ENCODE data around the gene KCNQ5.

Gene KCNQ5

GRCh38 chr6:73123632-73124329, 501.9 kb downstream of the KCNQ5 start:
- Histone ChIP-seq H3K4me1 (no peaks in the 10 kb centered on the region), H4K20me1 (no peaks in the 10 kb centered on the region), H3K4me3 (no peak overlapping the region), H3K4me2 (no peak overlapping the region), H3K9me3 (replicated peaks in 1 of 11) (no peaks in the 10 kb centered on the region), H3K27ac (no peak overlapping the region), H3K36me3 (peaks cover 0 to 61% (median 50%) of the 10 kb centered on the region in 11 experiments; a peak in 19 of 22 replicates), H3K27me3 (no peaks in the 10 kb centered on the region), H3K9ac (no peak overlapping the region)
- no peak for TF ChIP-seq Cebpa-rat (IDR thresholded peaks at IDR 0.05)

- Histone ChIP-seq H3K36me3 (peaks cover 0 to 36% (median 18%) of the 10 kb centered on the region in 11 experiments; a peak in 18 of 22 replicates), H3K4me1 (peaks cover 0 to 17% (median 2%) of the 10 kb centered on the region in 10 experiments; a peak in 5 of 20 replicates), H3K4me2 (peak overlapping the region in 4 of 11 experiments; percentile 1 to 30 (median 10); a peak in 2 of 22 replicates), H3K27me3 (no peaks in the 10 kb centered on the region), H3K9me3 (replicated peaks in 1 of 11) (peaks cover 0 to 7% (median 0%) of the 10 kb centered on the region in 11 experiments; a peak in 2 of 22 replicates), H3K27ac (no peak overlapping the region), H3K9ac (no peak overlapping the region), H4K20me1 (no peaks in the 10 kb centered on the region), H3K4me3 (no peak overlapping the region)
- TF ChIP-seq Cebpa-rat (IDR thresholded peaks at IDR 0.05) = no peak
Measured at GRCh38 chr6:73129653-73130443, 508.0 kb downstream of the KCNQ5 start.

GRCh38 chr6:73131706-73132105, 509.8 kb downstream of the KCNQ5 start:
- Histone ChIP-seq H4K20me1 (no peaks in the 10 kb centered on the region), H3K27me3 (no peaks in the 10 kb centered on the region), H3K9ac (no peak overlapping the region), H3K4me2 (no peak overlapping the region), H3K9me3 (replicated peaks in 1 of 11) (peaks cover 0 to 7% (median 0%) of the 10 kb centered on the region in 11 experiments; a peak in 2 of 22 replicates), H3K4me3 (no peak overlapping the region), H3K4me1 (peaks cover 0 to 17% (median 2%) of the 10 kb centered on the region in 10 experiments; a peak in 5 of 20 replicates), H3K36me3 (peaks cover 0 to 45% (median 29%) of the 10 kb centered on the region in 11 experiments; a peak in 18 of 22 replicates), H3K27ac (no peak overlapping the region)
- TF ChIP-seq Cebpa-rat (IDR thresholded peaks at IDR 0.05) = no peak

GRCh38 chr6:73134588-73134987, 512.7 kb downstream of the KCNQ5 start:
- Histone ChIP-seq H3K36me3 (peaks cover 0 to 53% (median 36%) of the 10 kb centered on the region in 11 experiments; a peak in 18 of 22 replicates), H3K27me3 (no peaks in the 10 kb centered on the region), H3K4me2 (peak overlapping the region in 2 of 11 experiments; percentile 21 to 28; a peak in 2 of 22 replicates), H3K4me1 (peaks cover 0 to 17% (median 2%) of the 10 kb centered on the region in 10 experiments; a peak in 5 of 20 replicates), H3K9me3 (replicated peaks in 1 of 11) (peaks cover 0 to 7% (median 0%) of the 10 kb centered on the region in 11 experiments; a peak in 2 of 22 replicates), H3K27ac (no peak overlapping the region), H3K9ac (no peak overlapping the region), H3K4me3 (no peak overlapping the region), H4K20me1 (no peaks in the 10 kb centered on the region)
- TF ChIP-seq Cebpa-rat (IDR thresholded peaks at IDR 0.05) = no peak

- no peak overlapping the region for H3K4me2 ChIP-seq
- H3K27ac ChIP-seq = no peak overlapping the region
- H3K4me1 ChIP-seq = no peaks in the 10 kb centered on the region
- H3K27me3 ChIP-seq = no peaks in the 10 kb centered on the region
- H4K20me1 ChIP-seq = no peaks in the 10 kb centered on the region
- no peak overlapping the region for H3K9ac ChIP-seq
- no peak overlapping the region for H3K4me3 ChIP-seq
- H3K9me3 ChIP-seq (replicated peaks in 1 of 11) = 0 out of 22 replicates have a peak, but pooled peaks cover 0 to under 1% (median 0%) of the 10 kb centered on the region in 11 experiments
- peaks cover 0 to 60% (median 45%) of the 10 kb centered on the region in 11 experiments; a peak in 16 of 22 replicates for H3K36me3 ChIP-seq
- TF ChIP-seq Cebpa-rat (IDR thresholded peaks at IDR 0.05) = no peak
Measured at GRCh38 chr6:73139681-73140383, 518.0 kb downstream of the KCNQ5 start.

- peaks cover 0 to 66% (median 24%) of the 10 kb centered on the region in 11 experiments; a peak in 13 of 22 replicates for H3K36me3 ChIP-seq
- H4K20me1 ChIP-seq = no peaks in the 10 kb centered on the region
- no peak overlapping the region for H3K9ac ChIP-seq
- no peaks in the 10 kb centered on the region for H3K4me1 ChIP-seq
- TF ChIP-seq Cebpa-rat (IDR thresholded peaks at IDR 0.05) = no peak
- no peak overlapping the region for H3K27ac ChIP-seq
- H3K27me3 ChIP-seq = no peaks in the 10 kb centered on the region
- H3K4me3 ChIP-seq = no peak overlapping the region
- H3K4me2 ChIP-seq = no peak overlapping the region
- no peaks in the 10 kb centered on the region for H3K9me3 ChIP-seq (replicated peaks in 1 of 11)
Measured at GRCh38 chr6:73143551-73143950, 521.7 kb downstream of the KCNQ5 start.

- Histone ChIP-seq H3K27ac (no peak overlapping the region), H3K4me2 (no peak overlapping the region), H3K9me3 (replicated peaks in 1 of 11) (no peaks in the 10 kb centered on the region), H4K20me1 (no peaks in the 10 kb centered on the region), H3K4me1 (no peaks in the 10 kb centered on the region), H3K4me3 (no peak overlapping the region), H3K27me3 (no peaks in the 10 kb centered on the region), H3K36me3 (peaks cover 0 to 58% (median 17%) of the 10 kb centered on the region in 11 experiments; a peak in 11 of 22 replicates), H3K9ac (no peak overlapping the region)
- TF ChIP-seq Cebpa-rat (IDR thresholded peaks at IDR 0.05) = no peak
Measured at GRCh38 chr6:73144516-73144915, 522.7 kb downstream of the KCNQ5 start.

- H3K9ac ChIP-seq = no peak overlapping the region
- no peaks in the 10 kb centered on the region for H4K20me1 ChIP-seq
- H3K36me3 ChIP-seq = peaks cover 0 to 46% (median 17%) of the 10 kb centered on the region in 11 experiments; a peak in 12 of 22 replicates
- H3K4me2 ChIP-seq = no peak overlapping the region
- no peak overlapping the region for H3K4me3 ChIP-seq
- H3K4me1 ChIP-seq = no peaks in the 10 kb centered on the region
- H3K27ac ChIP-seq = no peak overlapping the region
- no peak for TF ChIP-seq Cebpa-rat (IDR thresholded peaks at IDR 0.05)
- H3K9me3 ChIP-seq (replicated peaks in 1 of 11) = no peaks in the 10 kb centered on the region
- no peaks in the 10 kb centered on the region for H3K27me3 ChIP-seq
Measured at GRCh38 chr6:73145690-73146089, 523.8 kb downstream of the KCNQ5 start.
